Activated B cell treated with CpG ODN at 0.5 μM for 24 hours (primary cell): ENCODE data around the gene SF3A1. TPM values are rescaled to one million over a fixed set of nuclear protein-coding genes. Genes with fewer than 3 reads are reported as not detected.

Experiments
- ATAC-seq: fragments of 200-7000 bp; cut with Tn5 transposase; one replicate; pipeline ENCODE4 v1.10.0; 2021; ENCODE audit warnings: low read depth, mild to moderate bottlenecking, moderate library complexity
- CTCF ChIA-PET: fragments of 350-600 bp; sonication (Branson Sonifier 250); formaldehyde crosslinking; loops from one replicate; lab custom pipeline; 2021; ENCODE audit warnings: antibody characterized with exemption; lab: Charles Lee
- POLR2A ChIA-PET: fragments of 350-600 bp; sonication (Branson Sonifier 250); formaldehyde crosslinking; loops from one replicate; lab custom pipeline; 2021; ENCODE audit warnings: antibody characterized with exemption; lab: Charles Lee
- DNase-seq: peaks from one replicate; pipeline ENCODE4 v3.0.0; 2022
- H3K27ac Mint-ChIP-seq: one replicate; pipeline ENCODE4 v1.8.0; 2020; ENCODE audit warnings: mixed read lengths
- H3K27me3 Mint-ChIP-seq: one replicate; pipeline ENCODE4 v1.8.0; 2021; ENCODE audit warnings: mixed read lengths
- H3K36me3 Mint-ChIP-seq: one replicate; pipeline ENCODE4 v1.8.0; 2021; ENCODE audit warnings: low read depth, mixed read lengths
- H3K4me1 Mint-ChIP-seq: one replicate; pipeline ENCODE4 v1.8.0; 2021; ENCODE audit warnings: mixed read lengths
- H3K4me3 Mint-ChIP-seq: one replicate; pipeline ENCODE4 v1.8.0; 2020; ENCODE audit warnings: mild to moderate bottlenecking, mixed read lengths
- H3K9me3 Mint-ChIP-seq: one replicate; pipeline ENCODE4 v1.8.0; 2020; ENCODE audit warnings: mixed read lengths
- CTCF ChIP-seq: fragments of 200-600 bp; IDR thresholded peaks from one replicate; pipeline ENCODE4 v1.8.0; 2022; ENCODE audit warnings: antibody characterized with exemption, mild to moderate bottlenecking
- intact Hi-C: fragments of 100-400 bp; cut with micrococcal nuclease; formaldehyde crosslinking; loops from one replicate; pipeline ENCODE4 v1.15.1; 2024
- total RNA-seq: library from RNA; stranded (reverse); gene quantifications from 2 replicates; pipeline ENCODE4 v1.2.3, GENCODE V29; 2022

The SF3A1 gene
- total RNA-seq, 1 donor from 2014 or later: 263 TPM

- no peak for TF ChIP-seq CTCF
- no peaks in the 10 kb centered on the region for H3K9me3 Mint-ChIP-seq
- DNase-seq (no peak), ATAC-seq (no peak)
- no peaks in the 10 kb centered on the region for H3K27me3 Mint-ChIP-seq
- intact Hi-C loops: no loop called here
- peaks cover 25% of the 10 kb centered on the region for H3K36me3 Mint-ChIP-seq
- CTCF ChIA-PET: interaction anchor here (1.3 to 8.1 kb wide), 3 partner anchors 14 to 24 kb away, joined by 4 to 83 read pairs (median 8); partner anchors contain the start of genes CASTOR1 and TBC1D10A
- peak overlapping the region; percentile 67 for H3K4me3 Mint-ChIP-seq
- H3K4me1 Mint-ChIP-seq: peaks cover 86% of the 10 kb centered on the region
- H3K27ac Mint-ChIP-seq: peak overlapping the region; percentile 81
- POLR2A ChIA-PET: interaction anchor here (0.6 to 10.9 kb wide), 5 partner anchors 10 to 54 kb away, joined by 5 to 131 read pairs (median 48); partner anchors contain the start of genes CASTOR1, CCDC157, SF3A1 and TBC1D10A
These were observed 53.9 kb downstream of the SF3A1 start for GRCh38 chr22:30302810-30303138.

- peaks cover 31% of the 10 kb centered on the region for H3K36me3 Mint-ChIP-seq
- no peaks in the 10 kb centered on the region for H3K9me3 Mint-ChIP-seq
- no peaks in the 10 kb centered on the region for H3K27me3 Mint-ChIP-seq
- DNase-seq (peak; percentile 49), ATAC-seq (peak; percentile 46)
- TF ChIP-seq CTCF: no peak
- ChIA-PET CTCF (interaction anchor here (1.3 to 8.1 kb wide), 4 partner anchors 14 to 85 kb away, joined by 4 to 83 read pairs (median 6); partner anchors contain the start of genes CASTOR1, RNF215 and TBC1D10A), POLR2A (interaction anchor here (0.6 to 10.9 kb wide), 5 partner anchors 10 to 55 kb away, joined by 5 to 131 read pairs (median 48); partner anchors contain the start of genes CASTOR1, CCDC157, SF3A1 and TBC1D10A)
- H3K4me1 Mint-ChIP-seq: peaks cover 81% of the 10 kb centered on the region
- peak overlapping the region; percentile 67 for H3K4me3 Mint-ChIP-seq
- peak overlapping the region; percentile 81 for H3K27ac Mint-ChIP-seq
- intact Hi-C loops: no loop called here
These were observed 54.5 kb downstream of the SF3A1 start for GRCh38 chr22:30301995-30302809.

GRCh38 chr22:30299322-30299721 is 57.4 kb downstream of the SF3A1 start:
- H3K4me1 Mint-ChIP-seq: peaks cover 52% of the 10 kb centered on the region
- ChIA-PET POLR2A (no interaction called here), CTCF (no interaction called here)
- DNase-seq: no peak
- H3K27me3 Mint-ChIP-seq: no peaks in the 10 kb centered on the region
- H3K36me3 Mint-ChIP-seq: peaks cover 52% of the 10 kb centered on the region
- ATAC-seq: no peak
- no peak overlapping the region for H3K4me3 Mint-ChIP-seq
- H3K27ac Mint-ChIP-seq: no peak overlapping the region
- no peaks in the 10 kb centered on the region for H3K9me3 Mint-ChIP-seq
- TF ChIP-seq CTCF: no peak
- intact Hi-C loops: no loop called here

GRCh38 chr22:30297991-30298701 is 58.5 kb downstream of the SF3A1 start:
- no peak for ATAC-seq
- ChIA-PET POLR2A (interaction anchor here (1.1 kb wide), 1 partner anchor 9 kb away, joined by 6 read pairs; the partner anchor contains the start of gene CASTOR1), CTCF (interaction anchor here (0.8 kb wide), 1 partner anchor 10 kb away, joined by 3 read pairs; no protein-coding TSS in a partner anchor)
- Mint-ChIP-seq H3K27me3 (no peaks in the 10 kb centered on the region), H3K27ac (no peak overlapping the region), H3K4me3 (no peak overlapping the region), H3K36me3 (peaks cover 64% of the 10 kb centered on the region), H3K9me3 (no peaks in the 10 kb centered on the region), H3K4me1 (peaks cover 40% of the 10 kb centered on the region)
- DNase-seq: no peak
- no peak for TF ChIP-seq CTCF
- intact Hi-C loops: no loop called here
